WTC11 (cell line): ENCODE data around the gene HDDC3. TPM values are rescaled to one million over a fixed set of nuclear protein-coding genes. Genes with fewer than 3 reads are reported as not detected.

Experiments
- ATAC-seq: fragments of 200-7000 bp; cut with Tn5 transposase; 2 replicates; pipeline ENCODE4 v1.10.0; 2021; ENCODE audit warnings: mild to moderate bottlenecking, moderate library complexity
- CTCF ChIA-PET: fragments of 300-600 bp; sonication (Branson Sonifier 250); formaldehyde crosslinking; loops from one replicate; lab custom pipeline; 2021; ENCODE audit warnings: antibody characterized with exemption; lab: Charles Lee
- POLR2A ChIA-PET: fragments of 350-600 bp; sonication (Branson Sonifier 250); formaldehyde crosslinking; loops from one replicate; lab custom pipeline; 2021; ENCODE audit warnings: antibody characterized with exemption; lab: Charles Lee
- DNase-seq: peaks from one replicate; pipeline ENCODE4 v3.0.0; 2021; ENCODE audit warnings: low spot score
- H3K27ac Mint-ChIP-seq: 2 replicates; pipeline ENCODE4 v1.8.0; 2021; ENCODE audit warnings: mixed read lengths
- H3K27me3 Mint-ChIP-seq: 2 replicates; pipeline ENCODE4 v1.8.0; 2021; ENCODE audit warnings: low read depth, mild to moderate bottlenecking, moderate library complexity, mixed read lengths
- H3K36me3 Mint-ChIP-seq: 2 replicates; pipeline ENCODE4 v1.8.0; 2021; ENCODE audit warnings: mixed read lengths
- H3K4me1 Mint-ChIP-seq: 2 replicates; pipeline ENCODE4 v1.8.0; 2022; ENCODE audit warnings: mixed read lengths
- H3K4me3 Mint-ChIP-seq: 2 replicates; pipeline ENCODE4 v1.8.0; 2021; ENCODE audit warnings: mild to moderate bottlenecking, moderate library complexity, mixed read lengths
- H3K9me3 Mint-ChIP-seq: 2 replicates; pipeline ENCODE4 v1.8.0; 2021; ENCODE audit warnings: mixed read lengths
- CREB1 ChIP-seq: sonication (generic); formaldehyde crosslinking; IDR thresholded peaks from 2 replicates; pipeline ENCODE4 v1.8.0; 2023; ENCODE audit warnings: mild to moderate bottlenecking, missing genetic modification reagents
- ELF4 ChIP-seq: sonication (generic); formaldehyde crosslinking; IDR thresholded peaks from 2 replicates; pipeline ENCODE4 v1.8.1; 2022; ENCODE audit warnings: low read depth, mild to moderate bottlenecking, moderate library complexity, missing genetic modification reagents
- KAT7 ChIP-seq: sonication (generic); formaldehyde crosslinking; IDR thresholded peaks from 2 replicates; pipeline ENCODE4 v1.8.1; 2023; ENCODE audit warnings: missing genetic modification reagents, mild to moderate bottlenecking, borderline replicate concordance
- MXD4 ChIP-seq: fragments of 250-450 bp; sonication (Bioruptor Pico); IDR thresholded peaks from 2 replicates; pipeline ENCODE4 v1.8.0; 2021; ENCODE audit warnings: mild to moderate bottlenecking, moderate library complexity, borderline replicate concordance
- NR2C2 ChIP-seq: sonication (generic); formaldehyde crosslinking; IDR thresholded peaks from 2 replicates; pipeline ENCODE4 v1.8.0; 2022; ENCODE audit warnings: mild to moderate bottlenecking, missing genetic modification reagents
- ZNF317 ChIP-seq: sonication (generic); formaldehyde crosslinking; IDR thresholded peaks from 2 replicates; pipeline ENCODE4 v1.8.1; 2023; ENCODE audit warnings: low read depth, mild to moderate bottlenecking, moderate library complexity, missing genetic modification reagents, borderline replicate concordance
- total RNA-seq: library from RNA; stranded (reverse); gene quantifications from 3 replicates; pipeline ENCODE4 v1.2.3, GENCODE V29; 2021
- TF ChIP-seq, protein P1 (sequence below): fragments of 250-450 bp; sonication (Bioruptor Pico); IDR thresholded peaks from 2 replicates; pipeline ENCODE4 v1.9.0; 2021; ENCODE audit warnings: moderate library complexity, mild to moderate bottlenecking, inconsistent platforms, borderline replicate concordance
- TF ChIP-seq, protein P2 (sequence below): sonication (generic); formaldehyde crosslinking; IDR thresholded peaks from 2 replicates; pipeline ENCODE4 v1.8.0; 2023; ENCODE audit warnings: missing genetic modification reagents, mild to moderate bottlenecking, borderline replicate concordance
- TF ChIP-seq, protein P3 (sequence below): fragments of 250-450 bp; sonication (Bioruptor Pico); conservative IDR thresholded peaks from 2 replicates; pipeline ENCODE4 v1.9.0; 2021; ENCODE audit warnings: mild to moderate bottlenecking
- TF ChIP-seq, protein P4 (sequence below): sonication (generic); formaldehyde crosslinking; IDR thresholded peaks from 2 replicates; pipeline ENCODE4 v1.8.0; 2022; ENCODE audit warnings: mild to moderate bottlenecking, missing genetic modification reagents
- TF ChIP-seq, protein P5 (sequence below): sonication (generic); formaldehyde crosslinking; IDR thresholded peaks from 2 replicates; pipeline ENCODE4 v1.8.1; 2023; ENCODE audit warnings: mild to moderate bottlenecking, missing genetic modification reagents, moderate library complexity
- TF ChIP-seq, protein P6 (sequence below): sonication (generic); formaldehyde crosslinking; IDR thresholded peaks from 2 replicates; pipeline ENCODE4 v1.8.1; 2022; ENCODE audit warnings: low read depth, mild to moderate bottlenecking, moderate library complexity, missing genetic modification reagents, borderline replicate concordance
- TF ChIP-seq, protein P7 (sequence below): sonication (generic); formaldehyde crosslinking; IDR thresholded peaks from 2 replicates; pipeline ENCODE4 v1.8.1; 2023; ENCODE audit warnings: mild to moderate bottlenecking, missing genetic modification reagents, moderate library complexity
- TF ChIP-seq, protein P8 (sequence below): sonication (generic); formaldehyde crosslinking; IDR thresholded peaks from 2 replicates; pipeline ENCODE4 v1.8.1; 2022; ENCODE audit warnings: mild to moderate bottlenecking, moderate library complexity, missing genetic modification reagents

HDDC3 gene
- total RNA-seq, 1 experiment from 2014 or later = 16.4 TPM

DNA sequence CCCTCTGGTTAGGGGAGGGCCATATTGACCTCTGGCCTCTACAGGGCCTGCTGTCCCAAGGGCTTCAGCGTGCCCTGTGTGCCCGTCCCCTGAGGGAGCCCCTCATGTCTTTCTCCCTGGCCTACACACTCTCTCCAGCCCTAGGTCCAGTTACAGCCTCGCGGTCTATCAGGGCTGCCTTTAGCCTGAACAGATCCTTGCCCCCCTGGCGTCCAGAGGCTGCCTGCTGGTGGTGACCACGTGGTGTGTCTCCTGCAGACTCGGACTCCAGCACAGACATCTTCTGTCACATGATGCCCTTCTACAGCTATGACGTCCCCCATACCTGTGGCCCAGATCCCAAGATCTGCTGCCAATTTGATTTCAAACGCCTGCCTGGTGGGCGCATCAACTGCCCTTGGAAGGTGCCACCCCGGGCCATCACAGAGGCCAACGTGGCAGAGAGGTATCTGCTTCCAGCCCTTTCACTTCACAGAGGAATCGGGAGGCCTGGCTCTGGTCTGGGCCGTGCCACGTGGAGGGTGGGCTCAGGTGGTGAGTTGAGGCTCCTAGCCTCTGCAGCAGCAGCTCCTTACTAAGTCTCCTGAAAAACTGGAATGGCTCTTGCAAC is 25.2 kb downstream of the HDDC3 start:
- Mint-ChIP-seq H3K4me1 (peaks cover 12% of the 10 kb centered on the region), H3K27me3 (peaks cover 15% of the 10 kb centered on the region), H3K36me3 (peaks cover 7% of the 10 kb centered on the region), H3K9me3 (no peaks in the 10 kb centered on the region), H3K27ac (no peak overlapping the region), H3K4me3 (no peak overlapping the region)
- ChIA-PET CTCF (no interaction called here), POLR2A (no interaction called here)
- ATAC-seq (no peak), DNase-seq (no peak)
- TF ChIP-seq, protein P1, sequence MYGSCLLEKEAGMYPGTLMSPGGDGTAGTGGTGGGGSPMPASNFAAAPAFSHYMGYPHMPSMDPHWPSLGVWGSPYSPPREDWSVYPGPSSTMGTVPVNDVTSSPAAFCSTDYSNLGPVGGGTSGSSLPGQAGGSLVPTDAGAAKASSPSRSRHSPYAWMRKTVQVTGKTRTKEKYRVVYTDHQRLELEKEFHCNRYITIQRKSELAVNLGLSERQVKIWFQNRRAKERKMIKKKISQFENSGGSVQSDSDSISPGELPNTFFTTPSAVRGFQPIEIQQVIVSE (CRISPR knock-in tag) = no peak
- TF ChIP-seq ELF4 (CRISPR knock-in tag) (no peak), MXD4 (CRISPR knock-in tag) (no peak), KAT7 (no peak), NR2C2 (no peak), CREB1 (CRISPR knock-in tag) (no peak)
- TF ChIP-seq, protein P2, sequence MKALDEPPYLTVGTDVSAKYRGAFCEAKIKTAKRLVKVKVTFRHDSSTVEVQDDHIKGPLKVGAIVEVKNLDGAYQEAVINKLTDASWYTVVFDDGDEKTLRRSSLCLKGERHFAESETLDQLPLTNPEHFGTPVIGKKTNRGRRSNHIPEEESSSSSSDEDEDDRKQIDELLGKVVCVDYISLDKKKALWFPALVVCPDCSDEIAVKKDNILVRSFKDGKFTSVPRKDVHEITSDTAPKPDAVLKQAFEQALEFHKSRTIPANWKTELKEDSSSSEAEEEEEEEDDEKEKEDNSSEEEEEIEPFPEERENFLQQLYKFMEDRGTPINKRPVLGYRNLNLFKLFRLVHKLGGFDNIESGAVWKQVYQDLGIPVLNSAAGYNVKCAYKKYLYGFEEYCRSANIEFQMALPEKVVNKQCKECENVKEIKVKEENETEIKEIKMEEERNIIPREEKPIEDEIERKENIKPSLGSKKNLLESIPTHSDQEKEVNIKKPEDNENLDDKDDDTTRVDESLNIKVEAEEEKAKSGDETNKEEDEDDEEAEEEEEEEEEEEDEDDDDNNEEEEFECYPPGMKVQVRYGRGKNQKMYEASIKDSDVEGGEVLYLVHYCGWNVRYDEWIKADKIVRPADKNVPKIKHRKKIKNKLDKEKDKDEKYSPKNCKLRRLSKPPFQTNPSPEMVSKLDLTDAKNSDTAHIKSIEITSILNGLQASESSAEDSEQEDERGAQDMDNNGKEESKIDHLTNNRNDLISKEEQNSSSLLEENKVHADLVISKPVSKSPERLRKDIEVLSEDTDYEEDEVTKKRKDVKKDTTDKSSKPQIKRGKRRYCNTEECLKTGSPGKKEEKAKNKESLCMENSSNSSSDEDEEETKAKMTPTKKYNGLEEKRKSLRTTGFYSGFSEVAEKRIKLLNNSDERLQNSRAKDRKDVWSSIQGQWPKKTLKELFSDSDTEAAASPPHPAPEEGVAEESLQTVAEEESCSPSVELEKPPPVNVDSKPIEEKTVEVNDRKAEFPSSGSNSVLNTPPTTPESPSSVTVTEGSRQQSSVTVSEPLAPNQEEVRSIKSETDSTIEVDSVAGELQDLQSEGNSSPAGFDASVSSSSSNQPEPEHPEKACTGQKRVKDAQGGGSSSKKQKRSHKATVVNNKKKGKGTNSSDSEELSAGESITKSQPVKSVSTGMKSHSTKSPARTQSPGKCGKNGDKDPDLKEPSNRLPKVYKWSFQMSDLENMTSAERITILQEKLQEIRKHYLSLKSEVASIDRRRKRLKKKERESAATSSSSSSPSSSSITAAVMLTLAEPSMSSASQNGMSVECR (CRISPR knock-in tag) = no peak
- TF ChIP-seq, protein P3, sequence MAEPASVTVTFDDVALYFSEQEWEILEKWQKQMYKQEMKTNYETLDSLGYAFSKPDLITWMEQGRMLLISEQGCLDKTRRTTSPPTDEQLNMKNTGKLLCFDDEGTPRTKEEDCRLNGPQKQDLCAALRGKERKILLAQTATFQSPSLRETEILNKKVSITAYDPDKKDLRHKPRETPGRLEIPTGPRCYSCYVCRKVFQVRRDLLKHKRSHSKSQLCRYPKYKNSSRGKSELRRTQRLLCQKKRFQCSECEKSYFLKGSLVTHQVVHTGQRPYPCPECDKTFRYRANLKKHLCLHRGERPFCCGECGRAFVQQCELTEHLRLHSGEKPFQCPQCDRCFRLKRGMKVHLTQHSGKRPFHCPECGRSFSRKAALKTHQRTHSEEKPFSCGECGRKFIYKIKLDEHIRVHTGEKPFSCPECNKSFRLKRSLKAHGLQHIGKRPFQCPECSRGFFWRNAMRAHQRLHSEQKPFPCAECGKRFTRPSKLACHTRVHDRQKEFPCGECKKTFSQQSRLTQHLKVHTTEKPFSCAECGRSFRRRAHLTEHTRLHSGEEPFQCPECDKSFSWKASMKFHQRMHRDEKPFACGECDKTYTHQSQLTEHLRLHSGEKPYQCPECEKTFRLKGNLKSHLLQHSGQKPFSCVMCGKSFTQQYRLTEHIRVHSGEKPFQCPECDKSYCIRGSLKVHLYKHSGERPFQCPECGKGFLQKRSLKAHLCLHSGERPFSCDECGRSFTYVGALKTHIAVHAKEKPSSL (CRISPR knock-in tag) = no peak
- TF ChIP-seq, protein P4, sequence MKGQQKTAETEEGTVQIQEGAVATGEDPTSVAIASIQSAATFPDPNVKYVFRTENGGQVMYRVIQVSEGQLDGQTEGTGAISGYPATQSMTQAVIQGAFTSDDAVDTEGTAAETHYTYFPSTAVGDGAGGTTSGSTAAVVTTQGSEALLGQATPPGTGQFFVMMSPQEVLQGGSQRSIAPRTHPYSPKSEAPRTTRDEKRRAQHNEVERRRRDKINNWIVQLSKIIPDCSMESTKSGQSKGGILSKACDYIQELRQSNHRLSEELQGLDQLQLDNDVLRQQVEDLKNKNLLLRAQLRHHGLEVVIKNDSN (CRISPR knock-in tag) = no peak
- TF ChIP-seq, protein P5, sequence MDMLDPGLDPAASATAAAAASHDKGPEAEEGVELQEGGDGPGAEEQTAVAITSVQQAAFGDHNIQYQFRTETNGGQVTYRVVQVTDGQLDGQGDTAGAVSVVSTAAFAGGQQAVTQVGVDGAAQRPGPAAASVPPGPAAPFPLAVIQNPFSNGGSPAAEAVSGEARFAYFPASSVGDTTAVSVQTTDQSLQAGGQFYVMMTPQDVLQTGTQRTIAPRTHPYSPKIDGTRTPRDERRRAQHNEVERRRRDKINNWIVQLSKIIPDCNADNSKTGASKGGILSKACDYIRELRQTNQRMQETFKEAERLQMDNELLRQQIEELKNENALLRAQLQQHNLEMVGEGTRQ = no peak
- TF ChIP-seq, protein P6, sequence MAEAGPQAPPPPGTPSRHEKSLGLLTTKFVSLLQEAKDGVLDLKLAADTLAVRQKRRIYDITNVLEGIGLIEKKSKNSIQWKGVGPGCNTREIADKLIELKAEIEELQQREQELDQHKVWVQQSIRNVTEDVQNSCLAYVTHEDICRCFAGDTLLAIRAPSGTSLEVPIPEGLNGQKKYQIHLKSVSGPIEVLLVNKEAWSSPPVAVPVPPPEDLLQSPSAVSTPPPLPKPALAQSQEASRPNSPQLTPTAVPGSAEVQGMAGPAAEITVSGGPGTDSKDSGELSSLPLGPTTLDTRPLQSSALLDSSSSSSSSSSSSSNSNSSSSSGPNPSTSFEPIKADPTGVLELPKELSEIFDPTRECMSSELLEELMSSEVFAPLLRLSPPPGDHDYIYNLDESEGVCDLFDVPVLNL = no peak
- TF ChIP-seq, all 79 proteins: peak for 0

DNA sequence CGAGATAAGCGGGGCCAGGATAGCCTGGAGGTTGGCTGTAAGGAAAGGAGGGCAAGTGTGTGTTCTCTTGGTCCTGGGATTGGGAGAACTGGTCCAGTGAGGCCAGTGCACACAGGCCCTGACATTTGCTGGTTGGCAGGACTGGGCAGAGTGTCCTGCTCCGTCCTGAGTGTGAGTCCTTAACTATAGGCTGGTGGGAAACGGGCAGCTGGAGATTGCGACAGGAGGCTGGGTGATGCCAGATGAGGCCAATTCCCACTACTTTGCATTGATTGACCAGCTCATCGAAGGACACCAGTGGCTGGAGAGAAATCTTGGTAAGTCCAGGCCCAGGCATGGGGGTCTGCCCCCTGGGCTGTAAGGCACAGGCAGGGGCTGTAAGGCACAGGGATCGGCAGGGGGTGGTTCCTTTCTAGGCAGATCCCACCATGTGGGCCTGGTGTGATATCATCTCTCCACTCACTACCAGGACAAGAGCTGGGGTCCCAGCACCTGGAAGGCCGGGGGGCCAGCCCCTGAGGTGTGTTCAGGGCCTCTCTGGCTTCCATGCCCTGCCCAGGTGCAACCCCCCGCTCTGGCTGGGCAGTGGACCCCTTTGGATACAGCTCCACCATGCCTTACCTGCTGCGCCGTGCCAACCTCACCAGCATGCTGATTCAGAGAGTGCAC is 26.0 kb downstream of the HDDC3 start:
- ATAC-seq (no peak), DNase-seq (no peak)
- no peak for TF ChIP-seq ELF4 (CRISPR knock-in tag)
- TF ChIP-seq, protein P7, sequence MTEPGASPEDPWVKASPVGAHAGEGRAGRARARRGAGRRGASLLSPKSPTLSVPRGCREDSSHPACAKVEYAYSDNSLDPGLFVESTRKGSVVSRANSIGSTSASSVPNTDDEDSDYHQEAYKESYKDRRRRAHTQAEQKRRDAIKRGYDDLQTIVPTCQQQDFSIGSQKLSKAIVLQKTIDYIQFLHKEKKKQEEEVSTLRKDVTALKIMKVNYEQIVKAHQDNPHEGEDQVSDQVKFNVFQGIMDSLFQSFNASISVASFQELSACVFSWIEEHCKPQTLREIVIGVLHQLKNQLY (CRISPR knock-in tag) = no peak
- no peak for TF ChIP-seq KAT7
- TF ChIP-seq, protein P8, sequence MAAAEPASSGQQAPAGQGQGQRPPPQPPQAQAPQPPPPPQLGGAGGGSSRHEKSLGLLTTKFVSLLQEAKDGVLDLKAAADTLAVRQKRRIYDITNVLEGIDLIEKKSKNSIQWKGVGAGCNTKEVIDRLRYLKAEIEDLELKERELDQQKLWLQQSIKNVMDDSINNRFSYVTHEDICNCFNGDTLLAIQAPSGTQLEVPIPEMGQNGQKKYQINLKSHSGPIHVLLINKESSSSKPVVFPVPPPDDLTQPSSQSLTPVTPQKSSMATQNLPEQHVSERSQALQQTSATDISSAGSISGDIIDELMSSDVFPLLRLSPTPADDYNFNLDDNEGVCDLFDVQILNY (CRISPR knock-in tag) = no peak
- no peak for TF ChIP-seq ZNF317 (CRISPR knock-in tag)
- Mint-ChIP-seq H3K27me3 (peaks cover 19% of the 10 kb centered on the region), H3K4me3 (no peak overlapping the region), H3K4me1 (peaks cover 20% of the 10 kb centered on the region), H3K9me3 (no peaks in the 10 kb centered on the region), H3K36me3 (peaks cover 7% of the 10 kb centered on the region), H3K27ac (no peak overlapping the region)
- CTCF ChIA-PET = interaction anchor here (4.7 to 7.3 kb wide), 2 partner anchors 22 to 27 kb away, joined by 46 to 194 read pairs; partner anchors contain the start of genes FES, HDDC3 and UNC45A
- POLR2A ChIA-PET = no interaction called here
